Stomach (tissue), 4 donors: ENCODE results near the gene NBR1.

Experiments used
- CTCF ChIP-seq, 7 experiments: fragments of 450-650 bp in 4 of 7; fragments of 200-600 bp in 3 of 7; sonication (generic) in 3 of 7; IDR thresholded peaks; one replicate each; pipeline ENCODE4 v1.5.1; 2016 to 2019; ENCODE audit warnings: antibody characterized with exemption in 7 of 7, control low read depth in 2 of 7, mild to moderate bottlenecking in 1 of 7
- POLR2A ChIP-seq, 4 donors: fragments of 450-650 bp; IDR thresholded peaks; one replicate each; pipeline ENCODE4 v1.6.1; 2016; ENCODE audit warnings: antibody characterized with exemption in 4 of 4, control low read depth in 2 of 4, mild to moderate bottlenecking in 1 of 4, moderate library complexity in 1 of 4
- POLR2AphosphoS5 ChIP-seq, 3 donors: sonication (generic); formaldehyde crosslinking; IDR thresholded peaks; one replicate each; pipeline ENCODE4 v1.6.1; 2016; ENCODE audit warnings: antibody characterized with exemption in 3 of 3

GRCh38 chr17:43175213-43176118 lies 4.5 kb downstream of the NBR1 start:
- TF ChIP-seq CTCF (IDR thresholded peaks at IDR 0.05) (no peak), POLR2A (IDR thresholded peaks at IDR 0.05) (no peak), POLR2AphosphoS5 (IDR thresholded peaks at IDR 0.05) (no peak)
